MM.1S (cell line): ENCODE data around the gene PFDN4.

ENCODE experiments used
- DNase-seq: peaks from one replicate; pipeline ENCODE4 v3.0.0-alpha.2; 2015
- H2AFZ ChIP-seq: fragments of 300-600 bp; sonication (generic); 2 replicates; pipeline ENCODE4 v1.6.0; 2016; ENCODE audit warnings: antibody characterized with exemption, low read length
- H3F3A ChIP-seq: fragments of 300-600 bp; sonication (generic); 2 replicates; pipeline ENCODE4 v1.6.1; 2016; ENCODE audit warnings: mild to moderate bottlenecking, antibody characterized with exemption, low read length, moderate library complexity, mixed read lengths; ENCODE audit not compliant: insufficient read depth
- H3K27ac ChIP-seq: fragments of 300-600 bp; sonication (generic); 2 replicates; pipeline ENCODE4 v1.5.1; 2016; ENCODE audit warnings: mild to moderate bottlenecking, low read length
- H3K27me3 ChIP-seq: fragments of 300-600 bp; sonication (generic); replicated peaks from 2 replicates; pipeline ENCODE4 v1.6.0; 2016; ENCODE audit warnings: low read length; ENCODE audit not compliant: insufficient read depth
- H3K36me3 ChIP-seq: fragments of 300-600 bp; sonication (generic); replicated peaks from 2 replicates; pipeline ENCODE4 v1.6.1; 2016; ENCODE audit warnings: mild to moderate bottlenecking, low read length, mixed read lengths; ENCODE audit not compliant: insufficient read depth
- H3K4me1 ChIP-seq: fragments of 300-600 bp; sonication (generic); 2 replicates; pipeline ENCODE4 v1.6.1; 2016; ENCODE audit warnings: low read length, mixed read lengths
- H3K4me2 ChIP-seq: fragments of 300-600 bp; sonication (generic); 2 replicates; pipeline ENCODE4 v1.6.0; 2016; ENCODE audit warnings: low read depth, low read length
- H3K4me3 ChIP-seq: fragments of 300-600 bp; sonication (generic); 2 replicates; pipeline ENCODE4 v1.5.1; 2016; ENCODE audit warnings: low read length, mixed read lengths
- H3K79me2 ChIP-seq: fragments of 300-600 bp; sonication (generic); 2 replicates; pipeline ENCODE4 v1.6.1; 2016; ENCODE audit warnings: mixed run types, low read length, mixed read lengths
- H3K9ac ChIP-seq: fragments of 300-600 bp; sonication (generic); 2 replicates; pipeline ENCODE4 v1.6.1; 2016; ENCODE audit warnings: low read length, mixed read lengths
- H3K9me2 ChIP-seq: fragments of 300-600 bp; sonication (generic); replicated peaks from 2 replicates; pipeline ENCODE4 v1.6.1; 2016; ENCODE audit warnings: mild to moderate bottlenecking, low read length, mixed read lengths; ENCODE audit not compliant: insufficient read depth
- H3K9me3 ChIP-seq: fragments of 300-600 bp; sonication (generic); replicated peaks from 2 replicates; pipeline ENCODE4 v1.6.1; 2016; ENCODE audit warnings: mild to moderate bottlenecking, low read length, mixed read lengths; ENCODE audit not compliant: insufficient read depth
- H4K20me1 ChIP-seq: fragments of 300-600 bp; sonication (generic); 2 replicates; pipeline ENCODE4 v1.6.1; 2016; ENCODE audit warnings: mild to moderate bottlenecking, low read length, moderate library complexity, mixed read lengths; ENCODE audit not compliant: insufficient read depth
- CTCF ChIP-seq: fragments of 300-600 bp; sonication (generic); IDR thresholded peaks from 2 replicates; pipeline ENCODE4 v1.5.1; 2016; ENCODE audit warnings: antibody characterized with exemption, low read length, mixed read lengths
- EZH2 ChIP-seq: fragments of 300-600 bp; sonication (generic); optimal IDR thresholded peaks from 2 replicates; pipeline ENCODE3; 2017; ENCODE audit warnings: low read depth, mild to moderate bottlenecking, antibody characterized with exemption, low read length, mixed read lengths
- EZH2phosphoT487 ChIP-seq: fragments of 300-600 bp; sonication (generic); IDR thresholded peaks from 2 replicates; pipeline ENCODE4 v1.6.1; 2018; ENCODE audit warnings: antibody characterized with exemption, low read length

PFDN4 gene

GRCh38 chr20:54199721-54200176, 8.1 kb upstream of the PFDN4 start:
- no peaks in the 10 kb centered on the region for H3K79me2 ChIP-seq
- H3K9me2 ChIP-seq, result no peaks in the 10 kb centered on the region
- H4K20me1 ChIP-seq, result no peaks in the 10 kb centered on the region
- H3K27ac ChIP-seq, result no peak overlapping the region
- peak; percentile 62 for DNase-seq
- no peak overlapping the region for H3K4me3 ChIP-seq
- H3K4me2 ChIP-seq, result no peak overlapping the region; the same call in 1 of the 2 replicates
- no peaks in the 10 kb centered on the region for H3K4me1 ChIP-seq
- no peaks in the 10 kb centered on the region for H3K36me3 ChIP-seq
- 0 out of 2 replicates have a peak overlapping the region, but pooled peaks have one; percentile 25 for H2AFZ ChIP-seq
- no peaks in the 10 kb centered on the region for H3K9me3 ChIP-seq
- no peaks in the 10 kb centered on the region for H3F3A ChIP-seq
- H3K9ac ChIP-seq, result no peak overlapping the region
- TF ChIP-seq EZH2phosphoT487, result no peak
- peak; percentile 95 for TF ChIP-seq CTCF
- H3K27me3 ChIP-seq, result no peaks in the 10 kb centered on the region

GRCh38 chr20:54200487-54201267, 7.2 kb upstream of the PFDN4 start:
- Histone ChIP-seq H3K79me2 (no peaks in the 10 kb centered on the region), H2AFZ (no peak overlapping the region), H3K36me3 (no peaks in the 10 kb centered on the region), H3K9me3 (no peaks in the 10 kb centered on the region), H4K20me1 (no peaks in the 10 kb centered on the region), H3K9me2 (no peaks in the 10 kb centered on the region), H3F3A (no peaks in the 10 kb centered on the region), H3K9ac (no peak overlapping the region), H3K27ac (no peak overlapping the region), H3K4me2 (no peak overlapping the region), H3K4me3 (no peak overlapping the region), H3K4me1 (no peaks in the 10 kb centered on the region), H3K27me3 (no peaks in the 10 kb centered on the region)
- DNase-seq, result no peak
- no peak for TF ChIP-seq CTCF
- no peak for TF ChIP-seq EZH2
- TF ChIP-seq EZH2phosphoT487, result no peak

GRCh38 chr20:54201268-54201846, 6.5 kb upstream of the PFDN4 start:
- Histone ChIP-seq H3K4me3 (no peak overlapping the region), H3K27me3 (no peaks in the 10 kb centered on the region), H3K79me2 (no peaks in the 10 kb centered on the region), H3K4me2 (no peak overlapping the region), H3K9me3 (no peaks in the 10 kb centered on the region), H3K9ac (no peak overlapping the region), H3K9me2 (no peaks in the 10 kb centered on the region), H3F3A (no peaks in the 10 kb centered on the region), H4K20me1 (no peaks in the 10 kb centered on the region), H3K36me3 (no peaks in the 10 kb centered on the region), H2AFZ (no peak overlapping the region), H3K27ac (no peak overlapping the region), H3K4me1 (no peaks in the 10 kb centered on the region)
- no peak for TF ChIP-seq EZH2
- TF ChIP-seq CTCF, result no peak
- no peak for TF ChIP-seq EZH2phosphoT487
- no peak for DNase-seq
